A673 (cell line): ENCODE data around the gene PLD4.

Experiments used
- EZH2 ChIP-seq: fragments of 200-600 bp; sonication (generic); IDR thresholded peaks from 2 replicates; pipeline ENCODE4 v1.6.1; 2017; ENCODE audit warnings: borderline replicate concordance, low read depth, mild to moderate bottlenecking, mixed read lengths, antibody characterized with exemption, low read length; ENCODE audit not compliant: poor library complexity, severe bottlenecking
- TF ChIP-seq, protein P1 (sequence below): fragments of 300-800, 200-600 bp; sonication (generic); conservative IDR thresholded peaks from 2 replicates; pipeline ENCODE4 v1.5.1; 2017; ENCODE audit warnings: low read depth, mild to moderate bottlenecking, antibody characterized with exemption, low read length, moderate library complexity, mixed read lengths

DNA sequence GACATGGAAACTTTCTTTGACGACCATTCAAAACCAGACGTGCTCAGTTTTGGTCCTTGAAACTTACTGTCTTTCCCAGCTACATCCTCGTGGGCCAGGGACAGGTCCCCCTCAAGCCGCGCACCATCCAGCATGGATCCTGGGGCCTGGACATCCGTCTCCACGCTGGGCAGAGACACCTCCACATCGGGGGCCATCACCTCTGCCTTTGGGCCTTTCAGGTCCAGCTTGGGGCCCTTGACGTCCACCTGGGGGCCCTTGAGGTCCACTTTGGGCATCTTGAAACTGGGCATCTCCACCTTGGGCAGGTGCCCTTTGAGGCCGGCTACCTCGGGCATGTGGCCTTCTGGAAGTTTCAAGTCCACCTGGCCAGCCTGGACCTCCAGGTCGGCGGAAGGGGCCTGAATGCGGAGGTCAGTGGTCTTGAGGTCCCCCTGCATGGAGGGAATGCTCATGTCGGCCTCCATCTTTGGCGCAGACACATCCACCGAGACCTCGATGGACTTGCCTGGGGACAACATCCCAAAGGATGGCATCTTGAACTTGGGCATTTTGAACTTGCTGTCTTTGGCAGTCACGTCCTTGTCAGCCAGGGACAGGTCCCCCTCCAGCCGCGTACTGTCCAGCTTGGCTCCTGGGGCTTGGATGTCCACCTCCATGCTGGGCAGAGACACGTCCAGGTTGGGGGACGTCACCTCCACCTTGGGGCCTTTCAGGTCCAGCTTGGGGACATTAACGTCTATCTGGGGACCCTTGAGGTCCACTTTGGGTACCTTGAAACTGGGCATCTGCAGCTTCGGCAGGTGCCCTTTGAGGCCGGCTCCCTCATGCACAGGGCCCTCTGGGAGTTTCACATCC lies 17.1 kb downstream of the PLD4 start:
- TF ChIP-seq, protein P1, sequence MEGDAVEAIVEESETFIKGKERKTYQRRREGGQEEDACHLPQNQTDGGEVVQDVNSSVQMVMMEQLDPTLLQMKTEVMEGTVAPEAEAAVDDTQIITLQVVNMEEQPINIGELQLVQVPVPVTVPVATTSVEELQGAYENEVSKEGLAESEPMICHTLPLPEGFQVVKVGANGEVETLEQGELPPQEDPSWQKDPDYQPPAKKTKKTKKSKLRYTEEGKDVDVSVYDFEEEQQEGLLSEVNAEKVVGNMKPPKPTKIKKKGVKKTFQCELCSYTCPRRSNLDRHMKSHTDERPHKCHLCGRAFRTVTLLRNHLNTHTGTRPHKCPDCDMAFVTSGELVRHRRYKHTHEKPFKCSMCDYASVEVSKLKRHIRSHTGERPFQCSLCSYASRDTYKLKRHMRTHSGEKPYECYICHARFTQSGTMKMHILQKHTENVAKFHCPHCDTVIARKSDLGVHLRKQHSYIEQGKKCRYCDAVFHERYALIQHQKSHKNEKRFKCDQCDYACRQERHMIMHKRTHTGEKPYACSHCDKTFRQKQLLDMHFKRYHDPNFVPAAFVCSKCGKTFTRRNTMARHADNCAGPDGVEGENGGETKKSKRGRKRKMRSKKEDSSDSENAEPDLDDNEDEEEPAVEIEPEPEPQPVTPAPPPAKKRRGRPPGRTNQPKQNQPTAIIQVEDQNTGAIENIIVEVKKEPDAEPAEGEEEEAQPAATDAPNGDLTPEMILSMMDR = no peak
- no peak for TF ChIP-seq EZH2
